ENCODE data around the gene NUBP2.

NUBP2 gene

GRCh38 chr16:1782408-1783264, at the start of gene NUBP2, which contains the start of gene SPSB3:
Gene NUBP2 (plus strand): TSS chr16:1782960. CDS start chr16:1783021, 61 bp downstream.
Gene SPSB3 (minus strand): TSS chr16:1782571. CDS start chr16:1781483, 1,088 bp downstream.
- peak; percentile 99 to 100 for DNase-seq

GRCh38 chr16:1734123-1734522, 48.6 kb upstream of the NUBP2 start:
- no peak for DNase-seq

GRCh38 chr16:1734816-1735215, 47.9 kb upstream of the NUBP2 start:
- no peak for DNase-seq

GRCh38 chr16:1740234-1740633, 42.5 kb upstream of the NUBP2 start:
- no peak for DNase-seq

- no peak for DNase-seq
Observed at GRCh38 chr16:1740781-1741490, 41.8 kb upstream of the NUBP2 start.

GRCh38 chr16:1741553-1742165, 41.1 kb upstream of the NUBP2 start:
- DNase-seq, result no peak

GRCh38 chr16:1743376-1744337, 39.1 kb upstream of the NUBP2 start:
- DNase-seq, result no peak

- no peak for DNase-seq
Observed at GRCh38 chr16:1744338-1744840, 38.4 kb upstream of the NUBP2 start.

GRCh38 chr16:1745181-1745899, 37.4 kb upstream of the NUBP2 start:
- DNase-seq, result no peak

- no peak for DNase-seq
Observed at GRCh38 chr16:1745900-1746692, 36.7 kb upstream of the NUBP2 start.

GRCh38 chr16:1746693-1747195, 36.0 kb upstream of the NUBP2 start:
- DNase-seq, result no peak

- DNase-seq, result no peak
Observed at GRCh38 chr16:1747934-1748333, 34.8 kb upstream of the NUBP2 start.

GRCh38 chr16:1749152-1750117, 33.3 kb upstream of the NUBP2 start:
- DNase-seq, result no peak

- DNase-seq, result no peak
Observed at GRCh38 chr16:1751946-1752345, 30.8 kb upstream of the NUBP2 start.

- no peak for DNase-seq
Observed at GRCh38 chr16:1752853-1753252, 29.9 kb upstream of the NUBP2 start.

GRCh38 chr16:1754204-1754603, 28.6 kb upstream of the NUBP2 start:
- no peak for DNase-seq

GRCh38 chr16:1757714-1758461, 24.9 kb upstream of the NUBP2 start:
- DNase-seq, result no peak

GRCh38 chr16:1758923-1759322, 23.8 kb upstream of the NUBP2 start:
- no peak for DNase-seq

Measured in inflammatory macrophage treated with lipopolysaccharide for 1 hour (primary cell).